EH (cell line): ENCODE measurements around the gene LHX2.

Experiments
- DNase-seq: peaks from one replicate; pipeline ENCODE4 v3.0.0-alpha.2; 2015; ENCODE audit warnings: low read depth

The LHX2 gene

GRCh38 chr9:124062172-124062571, 50.6 kb downstream of the LHX2 start:
- no peak for DNase-seq

DNA sequence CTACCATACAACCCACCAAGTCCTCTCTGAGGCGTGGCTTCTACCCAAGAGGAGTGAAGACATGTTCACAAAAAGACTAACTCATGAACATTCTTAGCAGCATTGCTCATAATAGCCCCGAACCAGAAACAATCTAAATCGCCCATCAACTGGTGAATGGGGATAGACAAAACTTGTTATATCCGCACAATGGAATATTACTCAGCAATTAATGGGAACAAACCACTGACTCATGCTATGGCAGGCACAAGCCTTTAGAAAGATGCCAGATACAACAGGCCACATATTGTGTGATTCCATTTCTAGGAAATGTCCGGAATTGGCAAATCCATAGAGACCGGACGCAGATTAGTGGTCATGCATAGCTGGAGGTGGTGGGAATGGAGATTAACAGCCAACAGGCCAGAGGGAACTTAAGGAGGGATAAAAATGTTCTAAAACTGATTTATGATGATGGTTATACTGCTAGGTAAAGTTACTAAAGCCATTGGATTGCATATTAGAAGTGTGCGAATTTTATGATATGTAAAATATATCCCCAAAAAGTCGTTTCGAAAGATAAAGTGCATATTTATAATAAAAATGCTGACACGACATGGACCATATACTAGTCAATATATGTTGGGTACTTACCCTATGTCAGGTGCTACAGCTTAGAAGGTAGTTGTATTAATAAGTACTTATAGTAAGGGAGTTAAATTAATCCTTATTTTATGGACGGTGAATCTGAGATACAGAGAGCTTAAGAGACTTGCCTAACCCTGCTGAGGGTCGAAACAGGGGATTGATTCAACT, 55.4 kb downstream of the LHX2 start:
- DNase-seq, result no peak

DNA sequence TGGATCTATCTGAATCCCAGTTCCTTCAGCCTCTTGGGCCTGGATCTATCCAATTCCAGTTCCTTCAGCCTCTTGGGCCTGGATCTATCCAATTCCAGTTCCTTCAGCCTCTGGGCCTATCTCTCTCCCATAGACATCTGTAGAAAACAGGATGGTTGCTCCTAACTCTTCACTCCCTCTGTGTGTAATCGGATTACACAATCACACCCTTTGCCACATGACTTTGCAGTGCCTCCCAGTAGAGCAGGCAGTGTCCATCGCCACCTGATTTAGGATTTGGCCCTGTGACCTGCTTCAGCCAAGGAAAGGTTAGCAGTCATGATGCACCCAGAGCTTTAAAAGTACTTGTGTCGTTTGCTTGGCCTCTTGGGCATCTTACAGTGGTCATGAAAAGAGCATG, 56.7 kb downstream of the LHX2 start:
- no peak for DNase-seq

DNA sequence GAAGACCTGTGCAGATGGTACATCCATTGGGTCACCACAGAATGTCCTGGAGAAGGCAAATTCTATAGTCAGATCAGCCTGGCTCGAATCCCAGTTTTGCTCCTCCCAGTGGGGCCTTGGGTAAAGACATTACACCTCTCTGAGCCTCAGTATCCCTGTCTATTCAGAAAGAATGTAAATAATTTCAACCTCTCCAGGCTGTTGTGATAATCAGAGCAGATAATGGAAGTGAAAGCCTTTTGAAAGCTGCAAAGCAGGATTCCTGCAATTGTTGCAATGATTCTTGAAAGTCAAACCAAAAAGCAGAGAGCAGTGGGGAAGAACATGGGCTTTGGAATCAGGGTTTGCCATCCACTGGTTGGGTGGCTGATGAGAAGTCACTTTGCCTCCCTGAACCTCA, 63.2 kb downstream of the LHX2 start:
- DNase-seq, result no peak

GRCh38 chr9:124075761-124076160, 64.2 kb downstream of the LHX2 start:
- DNase-seq, result no peak

DNA sequence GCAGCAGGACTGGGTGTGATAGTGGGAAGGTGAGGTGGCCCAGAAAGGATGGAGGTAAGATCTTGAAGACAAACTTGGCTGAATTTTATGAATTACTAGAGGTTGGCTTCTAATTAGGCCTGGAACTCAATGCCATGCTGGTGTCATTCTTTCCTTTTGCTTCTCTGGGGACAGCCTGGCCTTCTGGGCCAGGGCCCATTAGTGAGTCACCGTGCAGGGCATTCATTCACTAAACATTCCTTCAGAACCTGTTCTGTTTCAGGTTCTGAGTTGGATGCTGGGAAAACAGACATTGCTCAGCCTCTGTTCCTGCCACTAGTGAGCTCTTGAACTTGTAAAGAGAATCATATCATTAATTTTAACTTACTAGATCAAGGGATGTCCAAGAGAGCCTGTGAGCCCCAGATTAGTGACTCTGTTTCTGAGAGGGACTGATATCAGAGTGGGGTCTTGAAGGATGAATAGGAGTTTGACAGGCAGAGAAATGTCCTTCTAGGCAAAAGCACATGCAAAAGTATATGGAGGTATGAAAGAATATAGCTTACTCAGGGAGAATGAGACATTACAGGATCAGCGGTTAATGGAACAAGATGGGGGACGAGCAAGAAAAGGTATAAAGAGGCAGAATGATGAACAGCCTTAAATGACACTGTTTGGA, 66.5 kb downstream of the LHX2 start:
- DNase-seq, result peak; percentile 60

- DNase-seq, result peak; percentile 79
Observed at GRCh38 chr9:124078641-124079040, 67.1 kb downstream of the LHX2 start.

- peak; percentile 95 for DNase-seq
Observed at GRCh38 chr9:124079176-124079925, 67.8 kb downstream of the LHX2 start.

- DNase-seq, result no peak
Observed at GRCh38 chr9:124082622-124083021, 71.1 kb downstream of the LHX2 start.
